ENCODE data around the gene DDAH1. TPM values are rescaled to one million over a fixed set of nuclear protein-coding genes. Genes with fewer than 3 reads are reported as not detected.
"Not testable (repeated sequence)": the region's sequence is repeated elsewhere in the genome, so short reads cannot be mapped to it uniquely, and the experiment has no call there.

The DDAH1 gene
- total and polyA plus RNA-seq, 2 experiments from 2014 or later = 9.1 to 15.5 TPM

- TF ChIP-seq CTCF (IDR thresholded peaks at IDR 0.05; ENCODE audit: low read depth, low read length) = no peak
- H3K36me3 ChIP-seq = no peaks in the 10 kb centered on the region
- H3K4me1 ChIP-seq (ENCODE audit: low read depth) = no peaks in the 10 kb centered on the region
- no peak for DNase-seq (ENCODE audit: low read depth in 1 of 2, low spot score in 1 of 2)
- no peak overlapping the region for H3K4me3 ChIP-seq
- H3K27me3 ChIP-seq = peaks cover 29% of the 10 kb centered on the region
- no peaks in the 10 kb centered on the region for H3K9me3 ChIP-seq (ENCODE audit: low read depth)
- no peak overlapping the region for H3K27ac ChIP-seq
Measured at GRCh38 chr1:85479491-85479890, 14.5 kb upstream of the DDAH1 start.

GRCh38 chr1:85478366-85478765, 13.4 kb upstream of the DDAH1 start:
- TF ChIP-seq CTCF (IDR thresholded peaks at IDR 0.05; ENCODE audit: low read depth, low read length) = no peak
- Histone ChIP-seq H3K9me3 (ENCODE audit: low read depth) (no peaks in the 10 kb centered on the region), H3K4me3 (no peak overlapping the region), H3K27ac (no peak overlapping the region), H3K27me3 (peaks cover 40% of the 10 kb centered on the region), H3K36me3 (no peaks in the 10 kb centered on the region), H3K4me1 (ENCODE audit: low read depth) (no peaks in the 10 kb centered on the region)
- no peak for DNase-seq (ENCODE audit: low read depth in 1 of 2, low spot score in 1 of 2)

GRCh38 chr1:85475055-85475454, 10.1 kb upstream of the DDAH1 start:
- no peak overlapping the region for H3K4me3 ChIP-seq
- no peaks in the 10 kb centered on the region for H3K4me1 ChIP-seq (ENCODE audit: low read depth)
- no peaks in the 10 kb centered on the region for H3K9me3 ChIP-seq (ENCODE audit: low read depth)
- H3K27me3 ChIP-seq = peaks cover 44% of the 10 kb centered on the region
- H3K27ac ChIP-seq = no peak overlapping the region
- no peak for TF ChIP-seq CTCF (IDR thresholded peaks at IDR 0.05; ENCODE audit: low read depth, low read length)
- no peaks in the 10 kb centered on the region for H3K36me3 ChIP-seq
- no peak for DNase-seq (ENCODE audit: low read depth in 1 of 2, low spot score in 1 of 2)

GRCh38 chr1:85473390-85473789, 8.4 kb upstream of the DDAH1 start:
- TF ChIP-seq CTCF (IDR thresholded peaks at IDR 0.05; ENCODE audit: low read depth, low read length) = no peak
- no peak overlapping the region for H3K27ac ChIP-seq
- no peak overlapping the region for H3K4me3 ChIP-seq
- peak in 1 of 2 donors; percentile 88 for DNase-seq (ENCODE audit: low read depth in 1 of 2, low spot score in 1 of 2)
- H3K4me1 ChIP-seq (ENCODE audit: low read depth) = no peaks in the 10 kb centered on the region
- H3K9me3 ChIP-seq (ENCODE audit: low read depth) = no peaks in the 10 kb centered on the region
- peaks cover 50% of the 10 kb centered on the region for H3K27me3 ChIP-seq
- no peaks in the 10 kb centered on the region for H3K36me3 ChIP-seq

- H3K9me3 ChIP-seq (ENCODE audit: low read depth) = no peaks in the 10 kb centered on the region
- no peak overlapping the region for H3K4me3 ChIP-seq
- H3K36me3 ChIP-seq = no peaks in the 10 kb centered on the region
- no peak overlapping the region for H3K27ac ChIP-seq
- H3K4me1 ChIP-seq (ENCODE audit: low read depth) = no peaks in the 10 kb centered on the region
- TF ChIP-seq CTCF (IDR thresholded peaks at IDR 0.05; ENCODE audit: low read depth, low read length) = no peak
- peaks cover 42% of the 10 kb centered on the region for H3K27me3 ChIP-seq
- DNase-seq (ENCODE audit: low read depth in 1 of 2, low spot score in 1 of 2) = peak in 1 of 2 donors; percentile 62
Measured at GRCh38 chr1:85471558-85471957, 6.6 kb upstream of the DDAH1 start.

GRCh38 chr1:85470130-85470529, 5.2 kb upstream of the DDAH1 start:
- H3K27me3 ChIP-seq = peaks cover 42% of the 10 kb centered on the region
- not testable (repeated sequence) for H3K4me1 ChIP-seq (ENCODE audit: low read depth); H3K36me3 ChIP-seq; H3K9me3 ChIP-seq (ENCODE audit: low read depth); DNase-seq (ENCODE audit: low read depth in 1 of 2, low spot score in 1 of 2); H3K27ac ChIP-seq; H3K4me3 ChIP-seq

Data from cardiac muscle cell (in vitro differentiated cells and primary cell).